ENCODE measurements around the gene PTPRD.

Gene PTPRD

GRCh38 chr9:8371686-8372085 lies 2241.1 kb downstream of the PTPRD start:
- TF ChIP-seq CTCF (IDR thresholded peaks at IDR 0.05; ENCODE audit: insufficient read depth, low read depth, low read length, missing control alignments), result no peak
- no peak for DNase-seq (ENCODE audit: low read depth)
- H3K4me3 ChIP-seq (ENCODE audit: low read length), result no peak overlapping the region

- DNase-seq (ENCODE audit: low read depth), result peak; percentile 51
- H3K4me3 ChIP-seq (ENCODE audit: low read length), result no peak overlapping the region
- no peak for TF ChIP-seq CTCF (IDR thresholded peaks at IDR 0.05; ENCODE audit: insufficient read depth, low read depth, low read length, missing control alignments)
These were observed 2246.5 kb downstream of the PTPRD start for GRCh38 chr9:8366161-8366926.

- no peak for DNase-seq (ENCODE audit: low read depth)
- TF ChIP-seq CTCF (IDR thresholded peaks at IDR 0.05; ENCODE audit: insufficient read depth, low read depth, low read length, missing control alignments), result no peak
- H3K4me3 ChIP-seq (ENCODE audit: low read length), result no peak overlapping the region
These were observed 2247.2 kb downstream of the PTPRD start for GRCh38 chr9:8365466-8366160.

GRCh38 chr9:8365029-8365428 lies 2247.8 kb downstream of the PTPRD start:
- DNase-seq (ENCODE audit: low read depth), result peak; percentile 20
- H3K4me3 ChIP-seq (ENCODE audit: low read length), result no peak overlapping the region
- TF ChIP-seq CTCF (IDR thresholded peaks at IDR 0.05; ENCODE audit: insufficient read depth, low read depth, low read length, missing control alignments), result no peak

- no peak for DNase-seq (ENCODE audit: low read depth)
These were observed 2248.6 kb downstream of the PTPRD start for GRCh38 chr9:8364026-8364752.

GRCh38 chr9:8362250-8362649 lies 2250.6 kb downstream of the PTPRD start:
- DNase-seq (ENCODE audit: low read depth), result no peak
- H3K4me3 ChIP-seq (ENCODE audit: low read length), result no peak overlapping the region
- TF ChIP-seq CTCF (IDR thresholded peaks at IDR 0.05; ENCODE audit: insufficient read depth, low read depth, low read length, missing control alignments), result no peak

More at GRCh38 chr9:8364026-8364752, 2248.6 kb downstream of the PTPRD start:
- no peak for TF ChIP-seq CTCF (IDR thresholded peaks at IDR 0.05; ENCODE audit: insufficient read depth, low read depth, low read length, missing control alignments)
- H3K4me3 ChIP-seq (ENCODE audit: low read length), result no peak overlapping the region

Measured in epithelial cell of esophagus (primary cell).